ENCODE results near the gene LAGE3.
A peak's percentile ranks its signal among the peaks of the same experiment; 100 is the strongest.

The LAGE3 gene

DNA sequence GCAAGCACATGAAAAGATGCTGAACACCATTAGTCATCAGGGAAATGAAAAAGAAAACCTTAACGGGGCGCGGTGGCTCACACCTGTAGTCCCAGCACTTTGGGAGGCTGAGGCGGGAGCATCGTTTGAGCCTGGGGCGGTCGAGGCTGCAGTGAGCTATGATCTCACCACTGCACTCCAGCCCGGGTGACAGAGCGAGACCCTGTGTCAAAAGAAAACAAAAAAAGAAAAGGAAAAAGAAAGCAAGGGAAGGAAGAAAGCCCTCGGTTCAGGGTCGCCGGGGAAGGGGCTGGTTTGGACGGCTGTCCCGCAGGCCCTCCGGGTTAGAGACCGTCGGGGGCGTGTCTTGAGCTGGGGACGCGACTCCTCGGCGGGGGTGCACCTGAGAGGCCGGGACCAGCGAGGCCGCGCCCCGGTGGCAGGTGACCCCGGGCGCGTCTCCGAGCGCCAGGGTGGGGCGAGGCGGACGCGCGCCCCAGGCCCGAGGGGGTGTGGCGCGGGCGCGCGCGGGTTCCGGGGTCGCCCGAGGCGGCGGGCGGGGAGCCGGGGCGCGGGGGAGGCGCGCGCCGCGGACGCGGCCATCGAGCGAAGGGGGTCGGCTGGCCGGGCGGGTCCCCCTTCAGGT lies 21.5 kb downstream of the LAGE3 start:
- Histone ChIP-seq H3K4me2 (ENCODE audit: low read length) (peak overlapping the region; percentile 75), H3K79me2 (ENCODE audit: low read length) (peaks cover 14% of the 10 kb centered on the region; the same call in 1 of the 2 replicates), H3K27me3 (ENCODE audit: low read depth, low read length) (no peaks in the 10 kb centered on the region), H3K9ac (ENCODE audit: low read length) (peak overlapping the region; percentile 80; the same call in 1 of the 2 replicates), H3K36me3 (replicated peaks; ENCODE audit: low read depth, low read length) (no peaks in the 10 kb centered on the region), H3K4me1 (ENCODE audit: low read length) (peaks cover 9% of the 10 kb centered on the region), H2AFZ (ENCODE audit: low read depth, low read length) (peak overlapping the region; percentile 71), H4K20me1 (ENCODE audit: insufficient read depth, low read length) (peaks cover 5% of the 10 kb centered on the region; the same call in 1 of the 2 replicates), H3K4me3 (ENCODE audit: low read length) (peak overlapping the region; percentile 82), H3K9me3 (ENCODE audit: insufficient read depth, low read length) (no peaks in the 10 kb centered on the region), H3K27ac (ENCODE audit: low read length) (no peak overlapping the region)
- TF ChIP-seq, protein P1, sequence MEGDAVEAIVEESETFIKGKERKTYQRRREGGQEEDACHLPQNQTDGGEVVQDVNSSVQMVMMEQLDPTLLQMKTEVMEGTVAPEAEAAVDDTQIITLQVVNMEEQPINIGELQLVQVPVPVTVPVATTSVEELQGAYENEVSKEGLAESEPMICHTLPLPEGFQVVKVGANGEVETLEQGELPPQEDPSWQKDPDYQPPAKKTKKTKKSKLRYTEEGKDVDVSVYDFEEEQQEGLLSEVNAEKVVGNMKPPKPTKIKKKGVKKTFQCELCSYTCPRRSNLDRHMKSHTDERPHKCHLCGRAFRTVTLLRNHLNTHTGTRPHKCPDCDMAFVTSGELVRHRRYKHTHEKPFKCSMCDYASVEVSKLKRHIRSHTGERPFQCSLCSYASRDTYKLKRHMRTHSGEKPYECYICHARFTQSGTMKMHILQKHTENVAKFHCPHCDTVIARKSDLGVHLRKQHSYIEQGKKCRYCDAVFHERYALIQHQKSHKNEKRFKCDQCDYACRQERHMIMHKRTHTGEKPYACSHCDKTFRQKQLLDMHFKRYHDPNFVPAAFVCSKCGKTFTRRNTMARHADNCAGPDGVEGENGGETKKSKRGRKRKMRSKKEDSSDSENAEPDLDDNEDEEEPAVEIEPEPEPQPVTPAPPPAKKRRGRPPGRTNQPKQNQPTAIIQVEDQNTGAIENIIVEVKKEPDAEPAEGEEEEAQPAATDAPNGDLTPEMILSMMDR (IDR thresholded peaks at IDR 0.05; ENCODE audit: low read depth, low read length): no peak
- no peak for TF ChIP-seq EZH2phosphoT487 (IDR thresholded peaks at IDR 0.05; ENCODE audit: low read depth)

DNA sequence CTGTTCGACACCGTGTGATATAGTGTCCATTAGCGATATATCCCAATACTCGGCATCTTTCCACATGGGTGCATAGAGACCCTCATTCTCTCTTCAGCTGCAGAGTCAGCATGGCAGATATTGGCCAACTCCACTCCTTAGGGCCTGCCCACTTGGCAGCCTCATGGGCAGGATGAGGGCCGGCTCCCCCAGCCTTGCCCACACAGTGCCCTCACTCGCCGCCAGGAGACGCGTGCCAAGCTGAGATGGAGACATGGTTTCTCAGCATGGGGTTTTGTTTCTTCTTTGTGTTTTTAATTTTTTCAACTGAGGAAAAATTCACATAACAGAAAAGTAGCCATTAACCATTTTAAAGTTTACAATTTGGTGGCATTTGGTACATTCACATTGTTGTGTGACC lies 26.3 kb downstream of the LAGE3 start:
- Histone ChIP-seq H3K27ac (ENCODE audit: low read length) (no peak overlapping the region), H3K4me2 (ENCODE audit: low read length) (no peak overlapping the region), H3K4me3 (ENCODE audit: low read length) (no peak overlapping the region), H2AFZ (ENCODE audit: low read depth, low read length) (no peak overlapping the region), H4K20me1 (ENCODE audit: insufficient read depth, low read length) (no peaks in the 10 kb centered on the region), H3K27me3 (ENCODE audit: low read depth, low read length) (no peaks in the 10 kb centered on the region), H3K9ac (ENCODE audit: low read length) (no peak overlapping the region), H3K9me3 (ENCODE audit: insufficient read depth, low read length) (no peaks in the 10 kb centered on the region), H3K4me1 (ENCODE audit: low read length) (peaks cover 4% of the 10 kb centered on the region), H3K36me3 (replicated peaks; ENCODE audit: low read depth, low read length) (peaks cover 4% of the 10 kb centered on the region), H3K79me2 (ENCODE audit: low read length) (no peaks in the 10 kb centered on the region)
- no peak for TF ChIP-seq EZH2phosphoT487 (IDR thresholded peaks at IDR 0.05; ENCODE audit: low read depth)
- TF ChIP-seq, protein P1 (IDR thresholded peaks at IDR 0.05; ENCODE audit: low read depth, low read length): no peak

DNA sequence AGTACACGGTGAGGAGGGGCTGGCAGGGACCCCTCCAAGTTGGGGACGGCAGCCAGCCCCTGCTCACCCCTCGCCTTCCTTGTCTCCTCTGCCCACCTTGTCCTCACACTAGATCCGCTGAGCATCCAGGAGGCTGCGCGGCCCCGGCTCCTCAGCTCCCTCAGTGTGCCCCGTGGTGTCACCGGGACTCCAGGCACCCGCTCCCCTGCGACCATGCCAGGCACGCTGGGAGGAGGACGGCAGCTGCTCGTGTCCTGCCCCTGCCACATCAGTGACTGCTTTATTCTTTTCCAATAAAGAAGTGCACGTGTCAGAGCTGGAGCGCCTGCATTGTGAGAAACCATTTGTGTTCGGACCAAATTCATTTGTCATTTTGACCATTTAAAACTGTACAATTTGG lies 28.8 kb downstream of the LAGE3 start:
- peaks cover 4% of the 10 kb centered on the region for H3K36me3 ChIP-seq (replicated peaks; ENCODE audit: low read depth, low read length)
- H3K4me2 ChIP-seq (ENCODE audit: low read length): no peak overlapping the region
- H3K27ac ChIP-seq (ENCODE audit: low read length): no peak overlapping the region
- H4K20me1 ChIP-seq (ENCODE audit: insufficient read depth, low read length): no peaks in the 10 kb centered on the region
- H3K9ac ChIP-seq (ENCODE audit: low read length): no peak overlapping the region
- H3K9me3 ChIP-seq (ENCODE audit: insufficient read depth, low read length): no peaks in the 10 kb centered on the region
- H3K79me2 ChIP-seq (ENCODE audit: low read length): peaks cover under 1% of the 10 kb centered on the region; the same call in 1 of the 2 replicates
- H2AFZ ChIP-seq (ENCODE audit: low read depth, low read length): no peak overlapping the region
- H3K4me1 ChIP-seq (ENCODE audit: low read length): no peaks in the 10 kb centered on the region
- no peak overlapping the region for H3K4me3 ChIP-seq (ENCODE audit: low read length)
- TF ChIP-seq, protein P1 (IDR thresholded peaks at IDR 0.05; ENCODE audit: low read depth, low read length): no peak
- TF ChIP-seq EZH2phosphoT487 (IDR thresholded peaks at IDR 0.05; ENCODE audit: low read depth): no peak
- no peaks in the 10 kb centered on the region for H3K27me3 ChIP-seq (ENCODE audit: low read depth, low read length)

DNA sequence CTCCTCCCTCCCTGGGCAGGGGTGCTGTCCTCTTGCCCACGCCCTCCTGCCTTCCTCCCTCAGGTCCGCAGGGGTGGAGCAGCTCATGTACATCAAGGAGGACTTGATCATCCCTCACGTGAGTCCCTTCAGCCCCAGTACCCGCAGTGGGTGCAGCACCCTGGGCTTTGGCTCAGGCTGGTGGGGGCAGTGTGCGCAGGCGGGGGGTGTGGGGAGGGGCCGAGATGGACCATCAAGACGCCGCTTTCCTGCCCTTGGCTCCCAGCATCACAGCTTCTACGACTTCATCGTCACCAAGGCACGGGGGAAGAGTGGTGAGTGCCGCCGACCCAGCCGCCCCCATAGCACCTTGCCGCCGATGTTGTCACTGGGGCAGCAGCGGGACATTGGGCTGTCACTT lies 29.5 kb downstream of the LAGE3 start:
- H3K36me3 ChIP-seq (replicated peaks; ENCODE audit: low read depth, low read length): peaks cover 4% of the 10 kb centered on the region
- no peak overlapping the region for H3K9ac ChIP-seq (ENCODE audit: low read length)

More for the DNA sequence above, 29.5 kb downstream of the LAGE3 start:
- Histone ChIP-seq H3K79me2 (ENCODE audit: low read length) (peaks cover 8% of the 10 kb centered on the region), H3K4me3 (ENCODE audit: low read length) (no peak overlapping the region), H3K27ac (ENCODE audit: low read length) (no peak overlapping the region), H3K4me2 (ENCODE audit: low read length) (no peak overlapping the region), H3K9me3 (ENCODE audit: insufficient read depth, low read length) (no peaks in the 10 kb centered on the region), H3K4me1 (ENCODE audit: low read length) (peaks cover 5% of the 10 kb centered on the region; the same call in 1 of the 2 replicates), H4K20me1 (ENCODE audit: insufficient read depth, low read length) (no peaks in the 10 kb centered on the region), H2AFZ (ENCODE audit: low read depth, low read length) (no peak overlapping the region), H3K27me3 (ENCODE audit: low read depth, low read length) (no peaks in the 10 kb centered on the region)
- TF ChIP-seq, protein P1 (IDR thresholded peaks at IDR 0.05; ENCODE audit: low read depth, low read length): no peak
- TF ChIP-seq EZH2phosphoT487 (IDR thresholded peaks at IDR 0.05; ENCODE audit: low read depth): no peak

All from OCI-LY3 (cell line).